Nephron (organoid): ENCODE data around the gene CERK.

Experiments used
- H3K27ac Mint-ChIP-seq, 3 experiments: 2 replicates each; pipeline ENCODE4 v1.8.0; 2020; ENCODE audit warnings: mixed read lengths in 3 of 3, mild to moderate bottlenecking in 2 of 3, moderate library complexity in 1 of 3
- H3K27me3 Mint-ChIP-seq: 2 replicates; pipeline ENCODE4 v1.8.0; 2021; ENCODE audit warnings: low read depth, mild to moderate bottlenecking, moderate library complexity, mixed read lengths
- H3K36me3 Mint-ChIP-seq: 2 replicates; pipeline ENCODE4 v1.8.0; 2020; ENCODE audit warnings: low read depth, mixed read lengths
- H3K4me1 Mint-ChIP-seq: 2 replicates; pipeline ENCODE4 v1.8.0; 2020; ENCODE audit warnings: mixed read lengths
- H3K4me3 Mint-ChIP-seq, 3 experiments: 2 replicates each; pipeline ENCODE4 v1.8.0; 2020; ENCODE audit warnings: mild to moderate bottlenecking in 3 of 3, mixed read lengths in 3 of 3, moderate library complexity in 2 of 3
- H3K9me3 Mint-ChIP-seq: 2 replicates; pipeline ENCODE4 v1.8.0; 2020; ENCODE audit warnings: mixed read lengths
- TF ChIP-seq, protein P1 (sequence below), 3 experiments: fragments of 200-600 bp; sonication (generic); IDR thresholded peaks; one replicate each; pipeline ENCODE4 v1.5.0; 2021; ENCODE audit warnings: antibody characterized with exemption in 3 of 3; ENCODE audit not compliant: unreplicated experiment in 3 of 3

Gene CERK

GRCh38 chr22:46749682-46750529 lies 11.9 kb upstream of the CERK start:
- H3K4me1 Mint-ChIP-seq = peaks cover 4% of the 10 kb centered on the region
- H3K36me3 Mint-ChIP-seq = peaks cover 1% of the 10 kb centered on the region

DNA sequence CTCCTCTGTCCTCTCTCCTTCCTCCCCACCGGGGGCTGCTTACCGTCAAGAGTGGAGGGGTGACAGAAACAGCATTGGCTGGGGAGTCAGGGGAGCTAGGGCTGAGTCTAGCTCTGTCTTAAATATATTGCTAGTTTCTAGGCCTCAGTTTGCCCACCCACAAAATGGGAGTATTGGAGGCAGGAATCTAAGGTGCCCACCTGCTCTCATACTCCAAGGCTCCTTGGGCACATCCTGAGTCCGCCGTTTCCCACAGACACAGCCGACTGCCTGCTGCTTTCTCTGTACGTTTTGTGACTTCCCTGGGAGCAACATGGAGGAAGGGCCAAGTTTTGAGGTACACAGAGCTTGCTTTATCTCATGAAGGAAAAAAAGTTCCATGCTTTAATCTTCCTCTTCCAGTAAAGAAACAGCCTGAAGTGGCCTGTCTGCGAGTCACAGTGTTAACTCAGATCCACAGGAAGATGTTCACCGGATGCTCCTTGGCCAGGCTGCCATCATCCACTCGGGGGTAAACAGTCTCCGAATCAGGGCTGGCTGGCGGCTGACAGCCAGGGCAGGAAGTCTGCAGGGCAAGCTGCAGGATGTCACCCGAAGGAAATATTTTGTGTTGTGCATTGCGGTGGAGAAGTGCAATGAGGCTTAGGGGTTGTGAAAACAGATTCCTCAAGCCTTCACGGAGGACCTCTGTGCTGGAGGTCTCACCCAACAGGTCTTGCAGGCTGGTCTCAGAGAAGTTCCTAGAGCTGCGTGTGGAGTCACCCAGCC lies 11.0 kb upstream of the CERK start:
- peaks cover 29% of the 10 kb centered on the region for H3K27me3 Mint-ChIP-seq
- H3K9me3 Mint-ChIP-seq = no peaks in the 10 kb centered on the region
- no peaks in the 10 kb centered on the region for H3K36me3 Mint-ChIP-seq
- TF ChIP-seq, protein P1, sequence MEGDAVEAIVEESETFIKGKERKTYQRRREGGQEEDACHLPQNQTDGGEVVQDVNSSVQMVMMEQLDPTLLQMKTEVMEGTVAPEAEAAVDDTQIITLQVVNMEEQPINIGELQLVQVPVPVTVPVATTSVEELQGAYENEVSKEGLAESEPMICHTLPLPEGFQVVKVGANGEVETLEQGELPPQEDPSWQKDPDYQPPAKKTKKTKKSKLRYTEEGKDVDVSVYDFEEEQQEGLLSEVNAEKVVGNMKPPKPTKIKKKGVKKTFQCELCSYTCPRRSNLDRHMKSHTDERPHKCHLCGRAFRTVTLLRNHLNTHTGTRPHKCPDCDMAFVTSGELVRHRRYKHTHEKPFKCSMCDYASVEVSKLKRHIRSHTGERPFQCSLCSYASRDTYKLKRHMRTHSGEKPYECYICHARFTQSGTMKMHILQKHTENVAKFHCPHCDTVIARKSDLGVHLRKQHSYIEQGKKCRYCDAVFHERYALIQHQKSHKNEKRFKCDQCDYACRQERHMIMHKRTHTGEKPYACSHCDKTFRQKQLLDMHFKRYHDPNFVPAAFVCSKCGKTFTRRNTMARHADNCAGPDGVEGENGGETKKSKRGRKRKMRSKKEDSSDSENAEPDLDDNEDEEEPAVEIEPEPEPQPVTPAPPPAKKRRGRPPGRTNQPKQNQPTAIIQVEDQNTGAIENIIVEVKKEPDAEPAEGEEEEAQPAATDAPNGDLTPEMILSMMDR (IDR thresholded peaks at IDR 0.05; ENCODE audit: unreplicated experiment in 3 of 3) = no peak
- H3K4me3 Mint-ChIP-seq = no peak overlapping the region
- peak overlapping the region in 1 of 3 experiments; percentile 29 for H3K27ac Mint-ChIP-seq
- H3K4me1 Mint-ChIP-seq = peaks cover 2% of the 10 kb centered on the region

More at GRCh38 chr22:46749682-46750529, 11.9 kb upstream of the CERK start:
- Mint-ChIP-seq H3K27ac (no peak overlapping the region), H3K4me3 (no peak overlapping the region), H3K9me3 (no peaks in the 10 kb centered on the region), H3K27me3 (peaks cover 29% of the 10 kb centered on the region)
- TF ChIP-seq, protein P1 (IDR thresholded peaks at IDR 0.05; ENCODE audit: unreplicated experiment in 3 of 3) = no peak

DNA sequence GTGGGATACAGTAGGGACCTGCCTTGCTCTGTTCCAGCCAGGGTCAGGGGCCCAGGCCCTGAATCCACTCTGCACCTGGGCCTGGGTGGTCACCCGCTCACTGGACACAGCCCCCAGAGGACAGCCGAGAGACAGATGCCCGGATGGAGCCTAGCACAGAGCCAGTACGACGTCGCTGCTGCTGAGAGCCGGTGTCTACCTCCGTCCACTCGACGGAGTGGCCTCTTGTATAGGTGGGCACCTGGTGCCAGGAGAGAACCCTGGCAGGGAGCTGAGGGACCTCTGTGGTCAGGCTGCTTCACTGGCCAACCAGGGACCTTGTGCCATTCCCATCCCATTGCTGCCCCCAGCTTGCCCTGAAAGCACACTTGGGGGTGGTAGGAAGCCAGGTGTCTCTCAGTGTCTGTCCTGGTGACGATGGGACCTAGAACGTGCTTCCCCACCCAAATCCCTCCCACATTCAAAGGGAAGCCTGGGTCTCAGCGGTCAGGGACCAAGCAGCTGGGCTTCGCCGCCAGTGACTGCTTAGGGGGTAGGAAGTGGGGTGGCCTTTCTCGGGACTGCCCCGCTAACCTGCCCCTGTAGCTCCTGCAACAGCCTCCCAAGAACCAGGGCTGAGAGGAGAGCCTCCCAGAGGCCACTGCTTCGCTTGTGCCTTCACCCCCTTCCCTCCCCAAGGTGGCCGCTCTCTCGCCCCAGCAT lies 10.3 kb upstream of the CERK start:
- no peaks in the 10 kb centered on the region for H3K36me3 Mint-ChIP-seq
- H3K4me3 Mint-ChIP-seq = no peak overlapping the region
- peaks cover 29% of the 10 kb centered on the region for H3K27me3 Mint-ChIP-seq
- no peaks in the 10 kb centered on the region for H3K9me3 Mint-ChIP-seq
- H3K4me1 Mint-ChIP-seq = no peaks in the 10 kb centered on the region
- H3K27ac Mint-ChIP-seq = no peak overlapping the region
- TF ChIP-seq, protein P1 (IDR thresholded peaks at IDR 0.05; ENCODE audit: unreplicated experiment in 3 of 3) = no peak

- TF ChIP-seq, protein P1 (IDR thresholded peaks at IDR 0.05; ENCODE audit: unreplicated experiment in 3 of 3) = no peak
- Mint-ChIP-seq H3K27me3 (peaks cover 32% of the 10 kb centered on the region), H3K36me3 (no peaks in the 10 kb centered on the region)
Measured at GRCh38 chr22:46747646-46748045, 9.6 kb upstream of the CERK start.

DNA sequence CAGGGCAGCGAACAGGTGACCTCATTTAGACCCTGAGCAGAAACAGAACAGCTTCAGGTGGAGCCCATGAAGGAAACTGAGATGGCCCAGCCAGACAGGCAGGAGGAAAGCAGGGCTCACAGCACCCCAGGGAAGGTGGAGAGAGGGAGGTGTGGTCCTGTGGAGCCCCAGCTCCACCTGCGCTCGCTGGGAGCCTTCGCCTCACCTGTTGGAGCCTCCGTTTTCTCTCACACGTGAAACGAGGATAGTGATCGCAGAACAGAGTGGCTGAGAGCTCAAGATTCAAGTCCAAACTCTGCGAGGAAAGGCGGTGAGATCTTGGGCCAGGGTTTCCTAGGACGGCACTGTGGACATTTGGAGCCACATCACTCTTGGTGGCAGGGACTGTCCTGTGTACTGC lies 8.6 kb upstream of the CERK start:
- H3K9me3 Mint-ChIP-seq = no peaks in the 10 kb centered on the region
- TF ChIP-seq, protein P1 (IDR thresholded peaks at IDR 0.05; ENCODE audit: unreplicated experiment in 3 of 3) = no peak
- peaks cover 32% of the 10 kb centered on the region for H3K27me3 Mint-ChIP-seq
- H3K27ac Mint-ChIP-seq = no peak overlapping the region
- no peaks in the 10 kb centered on the region for H3K4me1 Mint-ChIP-seq
- H3K36me3 Mint-ChIP-seq = no peaks in the 10 kb centered on the region
- H3K4me3 Mint-ChIP-seq = no peak overlapping the region

More at GRCh38 chr22:46747646-46748045, 9.6 kb upstream of the CERK start:
- no peak overlapping the region for H3K27ac Mint-ChIP-seq
- H3K4me3 Mint-ChIP-seq = no peak overlapping the region
- no peaks in the 10 kb centered on the region for H3K4me1 Mint-ChIP-seq
- no peaks in the 10 kb centered on the region for H3K9me3 Mint-ChIP-seq
